GM12864 (cell line): ENCODE results near the gene GOPC.

Experiments used
- DNase-seq: peaks from one replicate; pipeline ENCODE4 v3.0.0-alpha.2; 2011; ENCODE audit warnings: low read depth
- H3K4me3 ChIP-seq: 2 replicates; pipeline ENCODE4 v1.5.1; 2011; ENCODE audit warnings: mild to moderate bottlenecking, low read depth, low read length, control low read depth
- CTCF ChIP-seq: IDR thresholded peaks from 2 replicates; pipeline ENCODE4 v1.5.1; 2011; ENCODE audit warnings: low read depth, mild to moderate bottlenecking, moderate library complexity, low read length, control low read depth, inconsistent platforms; ENCODE audit errors: missing control alignments

GOPC gene

DNA sequence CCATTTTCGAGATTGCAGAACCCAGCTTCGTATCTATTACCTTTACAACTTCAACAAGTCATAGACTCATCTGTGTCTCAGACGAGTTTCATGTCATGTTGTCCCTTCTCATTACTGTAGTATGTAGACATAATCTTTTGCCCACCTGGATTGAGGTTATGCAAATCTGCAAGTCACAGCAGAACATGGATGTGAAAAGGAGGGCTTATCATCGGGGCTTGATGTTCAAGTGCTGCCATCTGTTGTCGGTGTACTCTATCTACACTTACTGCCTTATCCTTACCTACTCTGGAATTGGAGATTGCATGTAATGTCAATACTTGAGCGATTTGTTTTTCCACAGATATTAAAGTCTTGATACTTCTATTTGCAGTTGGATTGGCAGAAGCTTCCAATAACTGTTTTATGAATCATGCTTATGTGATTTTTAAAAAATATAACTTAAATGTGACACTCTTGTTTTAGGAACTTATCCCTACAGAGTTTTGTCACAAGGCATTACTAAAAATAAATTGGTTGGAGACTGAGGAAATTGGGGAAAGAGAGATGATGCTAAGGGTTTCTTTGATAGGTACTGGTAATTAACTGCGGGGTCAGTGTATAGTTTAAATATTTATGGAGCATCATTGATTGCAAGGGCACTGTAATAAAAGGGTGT is 3.0 kb upstream of the GOPC start:
- peak; percentile 69 for TF ChIP-seq CTCF
- H3K4me3 ChIP-seq: no peak overlapping the region
- DNase-seq: peak; percentile 81

GRCh38 chr6:117603821-117604220 is 1.5 kb upstream of the GOPC start:
- no peak for DNase-seq
- TF ChIP-seq CTCF: no peak
- H3K4me3 ChIP-seq: no peak overlapping the region

DNA sequence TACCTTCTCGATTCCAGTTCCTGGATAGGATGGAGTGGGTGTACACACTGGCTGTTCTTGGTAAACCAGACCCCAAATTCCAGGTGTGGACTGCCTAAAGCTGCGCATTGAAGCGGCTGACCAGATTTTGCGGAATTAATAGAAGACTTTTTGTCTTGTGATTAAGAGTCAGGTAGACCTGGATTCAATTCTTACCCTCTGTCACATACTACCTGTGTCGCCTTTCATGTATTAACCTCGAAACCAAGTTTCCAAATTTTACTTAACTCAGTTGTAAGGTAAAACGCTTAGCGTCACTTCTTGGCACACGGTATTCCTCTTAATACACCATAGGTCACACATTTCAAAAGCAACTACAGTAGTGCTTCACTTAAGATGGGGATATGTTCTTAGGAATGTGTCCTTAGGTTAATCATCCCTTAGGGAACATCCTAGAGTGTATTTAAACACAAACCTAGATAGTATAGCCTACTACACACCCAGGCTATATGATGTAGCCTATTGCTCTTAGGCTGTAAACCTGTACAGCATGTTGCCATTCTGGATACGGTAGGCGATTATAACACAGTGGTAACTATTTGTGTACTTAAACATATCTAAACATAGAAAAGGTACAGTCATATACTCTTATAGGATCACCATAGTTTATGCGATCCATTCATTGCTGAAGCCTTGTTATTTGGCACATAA is 733 bp upstream of the GOPC start:
- H3K4me3 ChIP-seq: peak overlapping the region; percentile 94
- DNase-seq: no peak
- TF ChIP-seq CTCF: no peak

- no peak for DNase-seq
- TF ChIP-seq CTCF: no peak
- H3K4me3 ChIP-seq: peak overlapping the region; percentile 94
These were observed 530 bp downstream of the GOPC start for GRCh38 chr6:117601811-117602150.

DNA sequence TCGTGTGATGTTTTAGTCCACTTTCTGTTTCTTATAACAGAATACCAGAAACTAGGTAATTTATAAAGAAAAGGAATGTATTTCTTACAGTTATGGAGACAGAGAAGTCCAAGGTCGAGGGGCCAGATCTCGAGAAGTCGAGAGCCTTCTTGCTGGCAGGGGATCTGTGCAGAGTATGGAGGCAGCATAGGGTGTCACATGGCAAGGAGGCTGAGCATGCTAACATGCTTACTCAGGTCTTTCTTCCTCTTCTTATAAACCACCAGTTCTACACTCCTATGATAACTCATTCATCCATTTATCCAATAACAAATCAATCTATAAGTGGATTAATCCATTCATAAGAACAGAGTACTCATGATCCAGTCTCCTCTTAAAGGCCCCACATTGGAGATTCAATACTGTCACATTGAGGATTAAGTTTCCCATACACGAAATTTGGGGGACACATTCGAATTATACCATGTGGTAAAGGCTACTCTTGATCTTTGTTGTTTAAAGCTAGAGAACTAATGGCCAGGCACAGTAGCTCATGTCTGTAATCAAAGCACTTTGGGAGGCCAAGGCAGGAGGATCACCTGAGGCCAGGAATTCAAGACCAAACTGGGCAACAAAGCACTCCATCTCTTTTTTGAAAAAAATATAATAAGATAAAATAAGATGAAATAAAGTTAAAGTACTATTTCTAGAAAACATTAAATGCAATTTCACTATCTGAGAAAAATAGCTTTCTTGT is 2.1 kb downstream of the GOPC start:
- TF ChIP-seq CTCF: no peak
- peak overlapping the region; percentile 40; the same call in 1 of the 2 replicates for H3K4me3 ChIP-seq
- no peak for DNase-seq

DNA sequence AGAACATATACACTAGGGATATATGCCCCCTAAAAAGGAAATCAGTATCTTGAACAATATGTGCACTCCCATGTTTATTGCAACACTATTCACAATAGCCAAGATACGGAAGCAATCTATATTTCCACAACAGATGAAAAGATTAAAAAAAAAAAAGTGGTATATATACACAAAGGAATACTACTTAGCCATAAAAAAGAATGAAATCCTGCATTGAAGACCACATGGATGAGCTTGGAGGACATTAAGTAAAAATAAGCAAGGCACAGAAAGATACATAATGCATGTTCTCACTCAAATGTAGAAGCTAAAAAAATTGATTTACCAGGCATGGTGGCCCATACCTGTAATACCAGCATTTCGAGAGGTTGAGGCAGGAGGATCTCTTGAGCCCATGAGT is 4.6 kb downstream of the GOPC start:
- DNase-seq: no peak

More for the DNA sequence above, 4.6 kb downstream of the GOPC start:
- H3K4me3 ChIP-seq: no peak overlapping the region
- TF ChIP-seq CTCF: no peak
